HEK293 (cell line): ENCODE data around the gene PEX3.

Experiments used
- BCL11B ChIP-seq: fragments of 450-650 bp; formaldehyde crosslinking; IDR thresholded peaks from 2 replicates; pipeline ENCODE4 v1.5.1; 2016; ENCODE audit warnings: low read depth, missing biosample characterization, missing genetic modification characterization
- GFI1B ChIP-seq: fragments of 450-650 bp; formaldehyde crosslinking; IDR thresholded peaks from 2 replicates; pipeline ENCODE4 v1.5.1; 2016; ENCODE audit warnings: missing biosample characterization, missing genetic modification characterization
- KLF1 ChIP-seq: fragments of 450-650 bp; formaldehyde crosslinking; IDR thresholded peaks from 2 replicates; pipeline ENCODE4 v1.5.1; 2016; ENCODE audit warnings: missing biosample characterization, missing genetic modification characterization
- KLF9 ChIP-seq: fragments of 450-650 bp; formaldehyde crosslinking; IDR thresholded peaks from 2 replicates; pipeline ENCODE4 v1.5.1; 2016; ENCODE audit warnings: missing biosample characterization, missing genetic modification characterization, low read depth
- YY2 ChIP-seq: fragments of 450-650 bp; formaldehyde crosslinking; IDR thresholded peaks from 2 replicates; pipeline ENCODE4 v1.5.1; 2016; ENCODE audit warnings: missing biosample characterization, missing genetic modification characterization
- ZBTB44 ChIP-seq: fragments of 450-650 bp; IDR thresholded peaks from 2 replicates; pipeline ENCODE4 v1.5.1; 2018; ENCODE audit warnings: missing biosample characterization, mild to moderate bottlenecking, missing genetic modification characterization
- ZEB2 ChIP-seq: fragments of 450-650 bp; formaldehyde crosslinking; IDR thresholded peaks from 2 replicates; pipeline ENCODE4 v1.5.1; 2016; ENCODE audit warnings: missing biosample characterization, missing genetic modification characterization
- ZFP69B ChIP-seq: fragments of 450-650 bp; formaldehyde crosslinking; IDR thresholded peaks from 2 replicates; pipeline ENCODE4 v1.5.1; 2016; ENCODE audit warnings: missing biosample characterization, missing genetic modification characterization
- ZNF114 ChIP-seq: fragments of 450-650 bp; formaldehyde crosslinking; IDR thresholded peaks from 2 replicates; pipeline ENCODE4 v1.5.0; 2017; ENCODE audit warnings: missing biosample characterization, missing genetic modification characterization
- ZNF174 ChIP-seq: fragments of 450-650 bp; formaldehyde crosslinking; IDR thresholded peaks from 2 replicates; pipeline ENCODE4 v1.5.0; 2017; ENCODE audit warnings: missing biosample characterization, mild to moderate bottlenecking, missing genetic modification characterization
- ZNF175 ChIP-seq: fragments of 450-650 bp; formaldehyde crosslinking; IDR thresholded peaks from 2 replicates; pipeline ENCODE4 v1.5.1; 2016; ENCODE audit warnings: missing biosample characterization, missing genetic modification characterization
- ZNF2 ChIP-seq: fragments of 450-650 bp; formaldehyde crosslinking; IDR thresholded peaks from 2 replicates; pipeline ENCODE4 v1.5.1; 2016; ENCODE audit warnings: missing biosample characterization, missing genetic modification characterization
- ZNF202 ChIP-seq: fragments of 450-650 bp; formaldehyde crosslinking; IDR thresholded peaks from 2 replicates; pipeline ENCODE4 v1.5.1; 2016; ENCODE audit warnings: missing biosample characterization, missing genetic modification characterization, borderline replicate concordance
- ZNF266 ChIP-seq: fragments of 450-650 bp; formaldehyde crosslinking; IDR thresholded peaks from 2 replicates; pipeline ENCODE4 v1.5.1; 2016; ENCODE audit warnings: missing biosample characterization, missing genetic modification characterization, low read depth
- ZNF341 ChIP-seq: fragments of 450-650 bp; formaldehyde crosslinking; IDR thresholded peaks from 2 replicates; pipeline ENCODE4; 2016; ENCODE audit warnings: low read depth, missing biosample characterization, missing genetic modification characterization
- ZNF394 ChIP-seq: fragments of 450-650 bp; formaldehyde crosslinking; IDR thresholded peaks from 2 replicates; pipeline ENCODE4 v1.5.1; 2016; ENCODE audit warnings: missing biosample characterization, missing genetic modification characterization, mild to moderate bottlenecking, moderate library complexity, borderline replicate concordance
- ZNF423 ChIP-seq: fragments of 450-650 bp; formaldehyde crosslinking; IDR thresholded peaks from 2 replicates; pipeline ENCODE4 v1.5.1; 2016; ENCODE audit warnings: missing biosample characterization, missing genetic modification characterization
- ZNF501 ChIP-seq: fragments of 450-650 bp; formaldehyde crosslinking; IDR thresholded peaks from 2 replicates; pipeline ENCODE4 v1.5.1; 2016; ENCODE audit warnings: missing biosample characterization, missing genetic modification characterization
- ZNF529 ChIP-seq: fragments of 450-650 bp; formaldehyde crosslinking; IDR thresholded peaks from 2 replicates; pipeline ENCODE4 v1.5.1; 2017; ENCODE audit warnings: missing genetic modification characterization, missing biosample characterization; ENCODE audit not compliant: insufficient replicate concordance
- ZNF623 ChIP-seq: fragments of 450-650 bp; formaldehyde crosslinking; IDR thresholded peaks from 2 replicates; pipeline ENCODE4 v1.5.1; 2016; ENCODE audit warnings: missing biosample characterization, missing genetic modification characterization
- ZNF692 ChIP-seq: fragments of 450-650 bp; formaldehyde crosslinking; IDR thresholded peaks from 2 replicates; pipeline ENCODE4 v1.5.1; 2016; ENCODE audit warnings: missing biosample characterization, missing genetic modification characterization
- ZNF777 ChIP-seq: fragments of 450-650 bp; formaldehyde crosslinking; IDR thresholded peaks from 2 replicates; pipeline ENCODE4 v1.5.1; 2017; ENCODE audit warnings: missing biosample characterization, missing genetic modification characterization, borderline replicate concordance
- ZNF843 ChIP-seq: fragments of 450-650 bp; formaldehyde crosslinking; IDR thresholded peaks from 2 replicates; pipeline ENCODE4 v1.5.1; 2016; ENCODE audit warnings: missing biosample characterization, missing genetic modification characterization
- ZSCAN30 ChIP-seq: fragments of 450-650 bp; IDR thresholded peaks from 2 replicates; pipeline ENCODE4 v1.5.1; 2018; ENCODE audit warnings: missing biosample characterization, mild to moderate bottlenecking, missing genetic modification characterization, moderate library complexity
- TF ChIP-seq, protein P1 (sequence below): fragments of 450-650 bp; formaldehyde crosslinking; IDR thresholded peaks from 2 replicates; pipeline ENCODE4 v1.5.1; 2016; ENCODE audit warnings: missing biosample characterization, missing genetic modification characterization
- TF ChIP-seq, protein P2 (sequence below): fragments of 450-650 bp; formaldehyde crosslinking; IDR thresholded peaks from 2 replicates; pipeline ENCODE4 v1.5.1; 2016; ENCODE audit warnings: missing biosample characterization, missing genetic modification characterization
- TF ChIP-seq, protein P3 (sequence below): fragments of 450-650 bp; formaldehyde crosslinking; IDR thresholded peaks from 2 replicates; pipeline ENCODE4 v1.5.1; 2016; ENCODE audit warnings: missing biosample characterization, missing genetic modification characterization
- TF ChIP-seq, protein P4 (sequence below): fragments of 450-650 bp; formaldehyde crosslinking; IDR thresholded peaks from 2 replicates; pipeline ENCODE4 v1.5.1; 2016; ENCODE audit warnings: missing biosample characterization, missing genetic modification characterization

The PEX3 gene

DNA sequence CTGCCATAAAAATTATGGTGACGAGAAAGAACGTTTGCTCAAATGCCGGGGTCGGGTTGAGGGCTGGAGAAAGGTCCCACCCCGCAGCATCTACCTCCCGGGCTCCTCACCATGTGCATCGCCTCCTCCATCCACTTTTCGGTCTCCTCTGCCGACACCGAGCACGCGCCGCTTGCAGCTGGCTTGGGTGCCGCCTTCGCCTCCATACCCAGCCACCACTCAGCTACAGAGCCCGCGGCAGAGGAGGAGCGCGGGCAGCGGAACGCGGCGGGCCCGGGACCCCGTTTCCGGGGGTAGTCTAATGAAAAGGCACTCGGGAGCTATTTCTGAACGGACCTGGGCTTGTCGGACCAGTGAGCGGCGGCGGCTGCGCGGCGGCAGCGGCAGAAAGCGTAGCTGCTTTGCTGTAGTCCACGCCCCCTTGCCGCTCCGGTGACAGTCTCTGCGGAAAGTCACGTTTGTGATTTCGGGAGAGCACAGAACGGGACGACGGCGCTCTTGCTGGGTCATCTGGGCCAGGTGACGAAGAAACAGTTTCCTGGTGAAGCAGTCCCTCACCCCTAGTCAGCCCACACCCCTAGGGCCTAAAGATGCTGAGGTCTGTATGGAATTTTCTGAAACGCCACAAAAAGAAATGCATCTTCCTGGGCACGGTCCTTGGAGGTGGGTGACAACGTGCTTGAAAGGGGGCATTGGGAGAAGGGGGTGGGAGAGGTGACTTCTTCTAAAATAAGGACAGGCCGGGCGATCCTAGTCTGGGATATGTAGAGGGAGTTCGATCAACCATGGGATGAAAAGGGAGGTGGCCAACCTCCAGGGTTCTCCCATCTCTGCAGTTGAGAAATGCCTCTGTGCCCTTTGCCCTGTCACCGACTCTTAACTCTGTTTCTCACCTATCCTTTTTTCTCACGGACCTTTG is at the start of gene PEX3, which contains the start of gene ADAT2 (continued):
- peak; percentile 88 for TF ChIP-seq ZBTB44 (tag by site-specific recombination)
- peak; percentile 94 for TF ChIP-seq ZNF394 (tag by site-specific recombination)
- no peak for TF ChIP-seq ZNF423
- TF ChIP-seq, protein P1, sequence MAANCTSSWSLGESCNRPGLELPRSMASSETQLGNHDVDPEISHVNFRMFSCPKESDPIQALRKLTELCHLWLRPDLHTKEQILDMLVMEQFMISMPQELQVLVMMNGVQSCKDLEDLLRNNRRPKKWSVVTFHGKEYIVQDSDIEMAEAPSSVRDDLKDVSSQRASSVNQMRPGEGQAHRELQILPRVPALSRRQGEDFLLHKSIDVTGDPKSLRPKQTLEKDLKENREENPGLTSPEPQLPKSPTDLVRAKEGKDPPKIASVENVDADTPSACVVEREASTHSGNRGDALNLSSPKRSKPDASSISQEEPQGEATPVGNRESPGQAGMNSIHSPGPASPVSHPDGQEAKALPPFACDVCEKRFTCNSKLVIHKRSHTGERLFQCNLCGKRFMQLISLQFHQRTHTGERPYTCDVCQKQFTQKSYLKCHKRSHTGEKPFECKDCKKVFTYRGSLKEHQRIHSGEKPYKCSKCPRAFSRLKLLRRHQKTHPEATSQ (tag by site-specific recombination), result peak; percentile 99
- no peak for TF ChIP-seq ZNF175
- no peak for TF ChIP-seq ZNF266 (tag by site-specific recombination)
- no peak for TF ChIP-seq ZNF529 (tag by site-specific recombination)
- TF ChIP-seq, protein P2, sequence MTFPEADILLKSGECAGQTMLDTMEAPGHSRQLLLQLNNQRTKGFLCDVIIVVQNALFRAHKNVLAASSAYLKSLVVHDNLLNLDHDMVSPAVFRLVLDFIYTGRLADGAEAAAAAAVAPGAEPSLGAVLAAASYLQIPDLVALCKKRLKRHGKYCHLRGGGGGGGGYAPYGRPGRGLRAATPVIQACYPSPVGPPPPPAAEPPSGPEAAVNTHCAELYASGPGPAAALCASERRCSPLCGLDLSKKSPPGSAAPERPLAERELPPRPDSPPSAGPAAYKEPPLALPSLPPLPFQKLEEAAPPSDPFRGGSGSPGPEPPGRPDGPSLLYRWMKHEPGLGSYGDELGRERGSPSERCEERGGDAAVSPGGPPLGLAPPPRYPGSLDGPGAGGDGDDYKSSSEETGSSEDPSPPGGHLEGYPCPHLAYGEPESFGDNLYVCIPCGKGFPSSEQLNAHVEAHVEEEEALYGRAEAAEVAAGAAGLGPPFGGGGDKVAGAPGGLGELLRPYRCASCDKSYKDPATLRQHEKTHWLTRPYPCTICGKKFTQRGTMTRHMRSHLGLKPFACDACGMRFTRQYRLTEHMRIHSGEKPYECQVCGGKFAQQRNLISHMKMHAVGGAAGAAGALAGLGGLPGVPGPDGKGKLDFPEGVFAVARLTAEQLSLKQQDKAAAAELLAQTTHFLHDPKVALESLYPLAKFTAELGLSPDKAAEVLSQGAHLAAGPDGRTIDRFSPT (tag by site-specific recombination), result peak; percentile 80
- TF ChIP-seq ZNF2 (tag by site-specific recombination), result peak; percentile 99
- no peak for TF ChIP-seq ZNF202 (tag by site-specific recombination)
- peak; percentile 95 for TF ChIP-seq ZNF692 (tag by site-specific recombination)
- TF ChIP-seq ZNF843 (tag by site-specific recombination), result peak; percentile 87
- TF ChIP-seq KLF9 (tag by site-specific recombination), result peak; percentile 94
- peak; percentile 74; the same call in 1 of the 2 replicates for TF ChIP-seq KLF1 (tag by site-specific recombination)
- TF ChIP-seq, protein P3, sequence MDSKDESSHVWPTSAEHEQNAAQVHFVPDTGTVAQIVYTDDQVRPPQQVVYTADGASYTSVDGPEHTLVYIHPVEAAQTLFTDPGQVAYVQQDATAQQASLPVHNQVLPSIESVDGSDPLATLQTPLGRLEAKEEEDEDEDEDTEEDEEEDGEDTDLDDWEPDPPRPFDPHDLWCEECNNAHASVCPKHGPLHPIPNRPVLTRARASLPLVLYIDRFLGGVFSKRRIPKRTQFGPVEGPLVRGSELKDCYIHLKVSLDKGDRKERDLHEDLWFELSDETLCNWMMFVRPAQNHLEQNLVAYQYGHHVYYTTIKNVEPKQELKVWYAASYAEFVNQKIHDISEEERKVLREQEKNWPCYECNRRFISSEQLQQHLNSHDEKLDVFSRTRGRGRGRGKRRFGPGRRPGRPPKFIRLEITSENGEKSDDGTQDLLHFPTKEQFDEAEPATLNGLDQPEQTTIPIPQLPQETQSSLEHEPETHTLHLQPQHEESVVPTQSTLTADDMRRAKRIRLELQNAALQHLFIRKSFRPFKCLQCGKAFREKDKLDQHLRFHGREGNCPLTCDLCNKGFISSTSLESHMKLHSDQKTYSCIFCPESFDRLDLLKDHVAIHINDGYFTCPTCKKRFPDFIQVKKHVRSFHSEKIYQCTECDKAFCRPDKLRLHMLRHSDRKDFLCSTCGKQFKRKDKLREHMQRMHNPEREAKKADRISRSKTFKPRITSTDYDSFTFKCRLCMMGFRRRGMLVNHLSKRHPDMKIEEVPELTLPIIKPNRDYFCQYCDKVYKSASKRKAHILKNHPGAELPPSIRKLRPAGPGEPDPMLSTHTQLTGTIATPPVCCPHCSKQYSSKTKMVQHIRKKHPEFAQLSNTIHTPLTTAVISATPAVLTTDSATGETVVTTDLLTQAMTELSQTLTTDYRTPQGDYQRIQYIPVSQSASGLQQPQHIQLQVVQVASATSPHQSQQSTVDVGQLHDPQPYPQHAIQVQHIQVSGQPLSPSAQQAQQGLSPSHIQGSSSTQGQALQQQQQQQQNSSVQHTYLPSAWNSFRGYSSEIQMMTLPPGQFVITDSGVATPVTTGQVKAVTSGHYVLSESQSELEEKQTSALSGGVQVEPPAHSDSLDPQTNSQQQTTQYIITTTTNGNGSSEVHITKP (tag by site-specific recombination), result peak; percentile 71
- TF ChIP-seq ZNF114 (tag by site-specific recombination), result no peak
- no peak; the same call in 1 of the 2 replicates for TF ChIP-seq BCL11B (tag by site-specific recombination)
- peak; percentile 97 for TF ChIP-seq ZEB2
- TF ChIP-seq ZNF174 (tag by site-specific recombination), result no peak
- TF ChIP-seq GFI1B (tag by site-specific recombination), result peak; percentile 46; the same call in 1 of the 2 replicates
- TF ChIP-seq ZFP69B (tag by site-specific recombination), result peak; percentile 88; the same call in 1 of the 2 replicates
- TF ChIP-seq ZSCAN30 (tag by site-specific recombination), result peak; percentile 99
- TF ChIP-seq ZNF341 (tag by site-specific recombination), result peak; percentile 64
- TF ChIP-seq YY2 (tag by site-specific recombination), result peak; percentile 94
- TF ChIP-seq ZNF623 (tag by site-specific recombination), result peak; percentile 53
- peak; percentile 99 for TF ChIP-seq ZNF501 (tag by site-specific recombination)
- TF ChIP-seq, protein P4, sequence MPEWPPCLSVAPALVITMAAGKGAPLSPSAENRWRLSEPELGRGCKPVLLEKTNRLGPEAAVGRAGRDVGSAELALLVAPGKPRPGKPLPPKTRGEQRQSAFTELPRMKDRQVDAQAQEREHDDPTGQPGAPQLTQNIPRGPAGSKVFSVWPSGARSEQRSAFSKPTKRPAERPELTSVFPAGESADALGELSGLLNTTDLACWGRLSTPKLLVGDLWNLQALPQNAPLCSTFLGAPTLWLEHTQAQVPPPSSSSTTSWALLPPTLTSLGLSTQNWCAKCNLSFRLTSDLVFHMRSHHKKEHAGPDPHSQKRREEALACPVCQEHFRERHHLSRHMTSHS (tag by site-specific recombination), result peak; percentile 38; the same call in 1 of the 2 replicates
- no peak; the same call in 1 of the 2 replicates for TF ChIP-seq ZNF777
